CD14-positive monocyte (primary cell): ENCODE results near the gene MRPL10. TPM values are rescaled to one million over a fixed set of nuclear protein-coding genes. Genes with fewer than 3 reads are reported as not detected.
A peak's percentile ranks its signal among the peaks of the same experiment; 100 is the strongest.

Source experiments
- DNase-seq, 3 donors: peaks; one replicate each; pipeline ENCODE4 v3.0.0-alpha.2; 2011 to 2022
- H2AFZ ChIP-seq: 2 replicates; pipeline ENCODE4 v1.6.0; 2012; ENCODE audit warnings: mild to moderate bottlenecking, low read depth, low read length, inconsistent platforms; ENCODE audit not compliant: insufficient read depth, poor library complexity, severe bottlenecking
- H3K27ac ChIP-seq, 2 donors: 1 replicate in 1 of 2; 2 replicates in 1 of 2; pipeline ENCODE4 v1.5.1; 2012 to 2013; ENCODE audit warnings: low read length in 2 of 2, control low read depth in 1 of 2, inconsistent platforms in 1 of 2, low read depth in 1 of 2, mild to moderate bottlenecking in 1 of 2
- H3K27me3 ChIP-seq, 2 donors: one replicate each; pipeline versions ENCODE4 v1.6.0 to v1.6.1; 2011 to 2013; ENCODE audit warnings: low read length in 2 of 2; ENCODE audit not compliant: control insufficient read depth in 2 of 2, insufficient read depth in 2 of 2
- H3K36me3 ChIP-seq, 2 donors: replicated peaks in 1 of 2; 1 replicate in 1 of 2; 2 replicates in 1 of 2; pipeline versions ENCODE4 v1.5.1 to v1.6.1; 2012 to 2013; ENCODE audit warnings: low read length in 2 of 2, control low read depth in 1 of 2, inconsistent platforms in 1 of 2, mild to moderate bottlenecking in 1 of 2; ENCODE audit not compliant: insufficient read depth in 2 of 2, control insufficient read depth in 1 of 2
- H3K4me1 ChIP-seq, 2 donors: 1 replicate in 1 of 2; 2 replicates in 1 of 2; pipeline versions ENCODE4 v1.5.1 to v1.6.1; 2012 to 2013; ENCODE audit warnings: low read length in 2 of 2, control low read depth in 1 of 2, inconsistent platforms in 1 of 2, mild to moderate bottlenecking in 1 of 2, moderate library complexity in 1 of 2; ENCODE audit not compliant: insufficient read depth in 2 of 2, control insufficient read depth in 1 of 2
- H3K4me2 ChIP-seq: replicated peaks from 2 replicates; pipeline ENCODE3; 2012; ENCODE audit warnings: low read length, moderate library complexity, mild to moderate bottlenecking; ENCODE audit not compliant: poor library complexity, severe bottlenecking; ENCODE audit errors: extremely low read depth
- H3K4me3 ChIP-seq, 3 experiments: fragments of 200-600 bp in 1 of 3; sonication (generic) in 1 of 3; replicated peaks in 1 of 3; 1 replicate in 2 of 3; 2 replicates in 1 of 3; pipeline ENCODE4 v1.5.1; 2011 to 2013; ENCODE audit warnings: low read length in 3 of 3, mild to moderate bottlenecking in 3 of 3, control low read depth in 2 of 3, low read depth in 2 of 3, inconsistent platforms in 1 of 3, moderate library complexity in 1 of 3
- H3K79me2 ChIP-seq: 2 replicates; pipeline ENCODE4 v1.6.0; 2012; ENCODE audit warnings: mild to moderate bottlenecking, control low read depth, inconsistent platforms, low read length, moderate library complexity; ENCODE audit not compliant: insufficient read depth
- H3K9ac ChIP-seq: 2 replicates; pipeline ENCODE4 v1.6.0; 2017; ENCODE audit warnings: low read length, mild to moderate bottlenecking; ENCODE audit not compliant: insufficient read depth, poor library complexity, severe bottlenecking
- H3K9me3 ChIP-seq, 2 donors: replicated peaks in 1 of 2; 1 replicate in 1 of 2; 2 replicates in 1 of 2; pipeline versions ENCODE4 v1.5.1 to v1.6.1; 2012 to 2013; ENCODE audit warnings: low read length in 2 of 2, control low read depth in 1 of 2; ENCODE audit not compliant: control insufficient read depth in 1 of 2, insufficient read depth in 1 of 2
- H4K20me1 ChIP-seq: 2 replicates; pipeline ENCODE4 v1.6.0; 2012; ENCODE audit warnings: mild to moderate bottlenecking, low read length, control low read depth, moderate library complexity; ENCODE audit not compliant: insufficient read depth
- H3K27ac Mint-ChIP-seq, 7 donors: one replicate each; pipeline ENCODE4 v1.8.0; 2020; ENCODE audit warnings: mild to moderate bottlenecking in 7 of 7, mixed read lengths in 7 of 7, moderate library complexity in 6 of 7, inconsistent platforms in 2 of 7
- H3K27me3 Mint-ChIP-seq, 3 donors: one replicate each; pipeline ENCODE4 v1.8.0; 2021 to 2022; ENCODE audit warnings: low read depth in 3 of 3, mild to moderate bottlenecking in 3 of 3, mixed read lengths in 3 of 3, moderate library complexity in 3 of 3, inconsistent platforms in 1 of 3
- H3K36me3 Mint-ChIP-seq, 2 donors: one replicate each; pipeline ENCODE4 v1.8.0; 2020; ENCODE audit warnings: mixed read lengths in 2 of 2, inconsistent platforms in 1 of 2, mild to moderate bottlenecking in 1 of 2
- H3K4me1 Mint-ChIP-seq: one replicate; pipeline ENCODE4 v1.8.0; 2020; ENCODE audit warnings: mild to moderate bottlenecking, mixed read lengths
- H3K4me3 Mint-ChIP-seq, 2 donors: one replicate each; pipeline ENCODE4 v1.8.0; 2020; ENCODE audit warnings: mild to moderate bottlenecking in 2 of 2, mixed read lengths in 2 of 2, moderate library complexity in 1 of 2
- H3K9me3 Mint-ChIP-seq, 7 donors: one replicate each; pipeline ENCODE4 v1.8.0; 2020 to 2022; ENCODE audit warnings: mixed read lengths in 7 of 7, mild to moderate bottlenecking in 6 of 7, moderate library complexity in 6 of 7, inconsistent platforms in 2 of 7
- CTCF ChIP-seq: fragments of 200-600 bp; IDR thresholded peaks from one replicate; pipeline ENCODE4 v1.8.0; 2022; ENCODE audit warnings: antibody characterized with exemption, mild to moderate bottlenecking
- WGBS: methylation state at CpG from one replicate; pipeline ENCODE4 v1.1.5; 2013; ENCODE audit warnings: missing lambda C conversion rate; ENCODE audit not compliant: insufficient coverage; 5-methylcytosine and 5-hydroxymethylcytosine counted together
- intact Hi-C, 2 donors: fragments of 100-400 bp; cut with micrococcal nuclease; formaldehyde crosslinking; loops; one replicate each; pipeline versions ENCODE4 v1.15.0 to v1.15.1; 2023
- polyA plus RNA-seq, 3 donors: library from polyadenylated mRNA; depleted of rRNA in 1 of 3; unstranded in 2 of 3; stranded (reverse) in 1 of 3; fragments of 300-500 nt in 2 of 3; fragments of >200 nt in 1 of 3; fragmentation: Illumina TruSeq in 2 of 3; gene quantifications; 1 replicate in 2 of 3; 2 replicates in 1 of 3; pipeline ENCODE4 v1.2.3, GENCODE V29; 2012 to 2021

MRPL10 gene
- polyA plus RNA-seq, 3 donors: 28.5 to 32.7 (median 32.6) TPM

GRCh38 chr17:47837401-47838039 lies 6.2 kb upstream of the MRPL10 start:
- H4K20me1 ChIP-seq: no peaks in the 10 kb centered on the region
- H3K4me3 ChIP-seq: no peak overlapping the region
- Mint-ChIP-seq H3K36me3 (peaks cover 23% of the 10 kb centered on the region in 2 donors), H3K27ac (peak overlapping the region in 1 of 7 donors; percentile 18), H3K9me3 (no peaks in the 10 kb centered on the region), H3K4me3 (no peak overlapping the region), H3K4me1 (peaks cover 38% of the 10 kb centered on the region), H3K27me3 (no peaks in the 10 kb centered on the region)
- intact Hi-C loops: loop anchor here in 1 of 2 donors (5.0 kb wide), 1 partner anchor 180 kb away; no protein-coding TSS in a partner anchor
- H3K4me1 ChIP-seq: peaks cover 18 to 30% of the 10 kb centered on the region in 2 donors
- H3K27me3 ChIP-seq: no peaks in the 10 kb centered on the region
- no peak overlapping the region for H3K9ac ChIP-seq
- peaks cover 7 to 19% of the 10 kb centered on the region in 2 donors for H3K36me3 ChIP-seq
- no peak for TF ChIP-seq CTCF
- no peaks in the 10 kb centered on the region for H3K9me3 ChIP-seq
- DNase-seq: no peak
- whole genome bisulfite sequencing: 91% methylated on average over 9 of the region's 13 CpGs
- no peak overlapping the region for H2AFZ ChIP-seq
- H3K4me2 ChIP-seq: no peak overlapping the region
- no peaks in the 10 kb centered on the region for H3K79me2 ChIP-seq
- H3K27ac ChIP-seq: no peak overlapping the region

GRCh38 chr17:47836601-47837000 lies 5.3 kb upstream of the MRPL10 start:
- Mint-ChIP-seq H3K9me3 (no peaks in the 10 kb centered on the region), H3K27me3 (no peaks in the 10 kb centered on the region), H3K4me3 (no peak overlapping the region), H3K4me1 (peaks cover 47% of the 10 kb centered on the region), H3K36me3 (peaks cover 23% of the 10 kb centered on the region in 2 donors), H3K27ac (no peak overlapping the region)
- Histone ChIP-seq H3K27ac (no peak overlapping the region), H4K20me1 (no peaks in the 10 kb centered on the region), H3K4me3 (no peak overlapping the region), H3K4me2 (no peak overlapping the region), H3K4me1 (peaks cover 27 to 39% of the 10 kb centered on the region in 2 donors), H3K27me3 (no peaks in the 10 kb centered on the region), H3K79me2 (no peaks in the 10 kb centered on the region), H3K9me3 (no peaks in the 10 kb centered on the region), H3K9ac (no peak overlapping the region), H2AFZ (no peak overlapping the region), H3K36me3 (peaks cover 7 to 19% of the 10 kb centered on the region in 2 donors)
- no peak for TF ChIP-seq CTCF
- intact Hi-C loops: loop anchor here in 1 of 2 donors (5.0 kb wide), 1 partner anchor 181 kb away; no protein-coding TSS in a partner anchor
- 88% methylated on average over 4 of the region's 6 CpGs for WGBS
- DNase-seq: no peak
